GM12873 (cell line): ENCODE results near the gene INHBE.

ENCODE experiments used
- TF ChIP-seq, protein P1 (sequence below): IDR thresholded peaks from 2 replicates; pipeline ENCODE4 v1.5.1; 2012; ENCODE audit warnings: low read depth, mild to moderate bottlenecking, moderate library complexity, low read length, control low read depth; ENCODE audit not compliant: insufficient read depth; ENCODE audit errors: missing control alignments

Gene INHBE

GRCh38 chr12:57460468-57460784 is 5.3 kb downstream of the INHBE start:
- TF ChIP-seq, protein P1, sequence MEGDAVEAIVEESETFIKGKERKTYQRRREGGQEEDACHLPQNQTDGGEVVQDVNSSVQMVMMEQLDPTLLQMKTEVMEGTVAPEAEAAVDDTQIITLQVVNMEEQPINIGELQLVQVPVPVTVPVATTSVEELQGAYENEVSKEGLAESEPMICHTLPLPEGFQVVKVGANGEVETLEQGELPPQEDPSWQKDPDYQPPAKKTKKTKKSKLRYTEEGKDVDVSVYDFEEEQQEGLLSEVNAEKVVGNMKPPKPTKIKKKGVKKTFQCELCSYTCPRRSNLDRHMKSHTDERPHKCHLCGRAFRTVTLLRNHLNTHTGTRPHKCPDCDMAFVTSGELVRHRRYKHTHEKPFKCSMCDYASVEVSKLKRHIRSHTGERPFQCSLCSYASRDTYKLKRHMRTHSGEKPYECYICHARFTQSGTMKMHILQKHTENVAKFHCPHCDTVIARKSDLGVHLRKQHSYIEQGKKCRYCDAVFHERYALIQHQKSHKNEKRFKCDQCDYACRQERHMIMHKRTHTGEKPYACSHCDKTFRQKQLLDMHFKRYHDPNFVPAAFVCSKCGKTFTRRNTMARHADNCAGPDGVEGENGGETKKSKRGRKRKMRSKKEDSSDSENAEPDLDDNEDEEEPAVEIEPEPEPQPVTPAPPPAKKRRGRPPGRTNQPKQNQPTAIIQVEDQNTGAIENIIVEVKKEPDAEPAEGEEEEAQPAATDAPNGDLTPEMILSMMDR, result no peak

DNA sequence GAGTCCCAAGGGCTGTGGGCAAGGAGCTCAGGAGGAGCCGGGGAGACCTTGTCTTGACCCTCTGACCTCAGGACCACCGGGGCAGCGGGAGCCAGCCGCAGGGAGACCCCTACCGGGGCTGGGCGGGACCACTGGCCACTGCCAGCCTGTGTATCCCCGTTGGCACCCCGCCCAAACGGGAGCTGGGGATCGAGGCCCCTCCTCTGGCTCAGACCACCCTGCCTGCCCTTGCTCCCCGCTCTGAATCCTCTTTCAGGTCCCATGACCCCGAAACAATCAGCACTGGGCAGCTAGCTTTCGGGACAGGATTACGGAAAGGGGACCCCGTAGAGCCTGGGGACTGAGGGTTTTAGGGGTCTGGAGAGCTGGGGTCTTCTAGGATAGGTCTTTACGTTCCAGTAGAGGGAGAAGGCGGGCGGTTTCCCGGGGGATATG is 5.8 kb downstream of the INHBE start:
- TF ChIP-seq, protein P1, result no peak

DNA sequence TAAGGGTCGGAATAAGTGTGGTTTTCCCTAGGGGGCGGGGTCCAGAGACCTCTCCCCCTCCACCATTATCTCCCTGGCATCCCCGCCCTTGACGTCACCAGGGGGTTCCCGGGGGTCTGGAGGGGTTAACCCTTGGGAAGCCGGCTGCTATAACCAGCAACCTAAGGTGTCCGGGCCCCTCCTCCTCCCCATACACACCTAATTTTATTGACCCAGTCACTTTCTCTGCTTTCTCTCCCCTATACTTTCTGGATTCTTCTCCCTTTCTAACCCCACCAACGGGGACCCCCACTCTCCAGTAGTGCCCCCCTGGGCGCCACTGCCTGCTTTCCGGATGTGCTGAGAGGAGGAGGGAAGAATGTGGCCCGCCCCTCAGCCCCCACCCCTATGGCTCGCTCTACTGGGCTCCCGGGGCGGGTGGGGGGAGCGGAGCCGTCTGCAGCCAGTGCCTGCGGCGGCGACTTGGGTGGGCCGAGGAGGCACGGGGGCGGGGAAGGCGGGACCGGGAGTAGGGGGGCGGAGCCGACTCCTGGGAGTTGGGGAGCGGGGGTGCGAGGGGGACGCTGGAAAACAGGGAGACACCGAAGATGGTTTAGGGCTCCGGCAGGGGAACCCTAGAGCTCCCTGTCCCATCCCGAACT is 6.3 kb downstream of the INHBE start:
- TF ChIP-seq, protein P1, result no peak

- TF ChIP-seq, protein P1, result no peak
These were observed 6.8 kb downstream of the INHBE start for GRCh38 chr12:57461917-57462250.

DNA sequence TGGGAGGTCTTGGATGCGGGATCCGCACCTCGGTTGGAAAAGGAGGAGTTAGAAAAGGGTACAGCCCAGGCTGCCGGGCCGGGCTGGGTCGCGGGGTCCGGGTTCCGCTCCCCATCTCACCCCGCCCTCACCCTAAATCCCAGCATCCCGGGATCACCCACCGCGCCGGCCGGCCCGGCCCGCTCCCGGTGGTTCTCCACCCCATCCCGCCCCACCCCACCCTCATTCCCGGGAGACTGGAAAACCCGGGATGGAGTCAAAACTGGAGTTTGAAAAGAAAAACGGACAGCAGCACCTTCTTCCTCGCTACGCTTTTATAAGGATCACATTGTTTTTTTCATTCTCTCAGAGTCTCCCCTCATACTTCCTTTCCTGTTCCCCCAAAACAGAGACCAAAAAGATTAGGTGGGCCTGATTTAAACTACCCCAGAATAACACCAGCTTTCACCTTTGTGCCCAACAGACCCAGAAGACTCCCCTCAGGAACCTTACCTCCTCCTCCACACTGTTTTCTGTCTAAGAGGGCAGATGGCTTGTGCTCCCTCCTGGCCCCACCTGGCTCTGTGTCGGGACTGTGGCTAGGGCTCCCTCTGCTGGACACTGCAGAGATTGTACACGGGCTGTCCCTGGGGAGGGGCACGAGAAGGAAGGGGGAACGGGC is 7.3 kb downstream of the INHBE start:
- TF ChIP-seq, protein P1, result peak; percentile 94

GRCh38 chr12:57462912-57463253 is 7.8 kb downstream of the INHBE start:
- TF ChIP-seq, protein P1, result no peak

DNA sequence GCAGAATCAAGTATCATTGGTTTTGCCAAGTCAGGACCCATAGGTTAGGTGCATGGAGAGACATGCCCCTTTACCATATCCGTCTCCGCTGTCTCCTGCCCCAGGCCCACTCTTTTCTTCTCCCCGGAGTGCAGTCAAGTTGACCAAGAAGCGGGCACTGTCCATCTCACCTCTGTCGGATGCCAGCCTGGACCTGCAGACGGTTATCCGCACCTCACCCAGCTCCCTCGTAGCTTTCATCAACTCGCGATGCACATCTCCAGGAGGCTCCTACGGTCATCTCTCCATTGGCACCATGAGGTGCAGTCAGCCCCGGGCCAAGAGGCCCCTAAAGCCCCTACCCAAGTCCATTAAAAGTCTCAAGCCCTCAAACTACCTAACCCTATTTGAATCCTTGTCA is 9.5 kb downstream of the INHBE start:
- TF ChIP-seq, protein P1, result no peak
